GM20431 (cell line): ENCODE data around the gene OSTM1.
"Not testable (repeated sequence)": the region's sequence is repeated elsewhere in the genome, so short reads cannot be mapped to it uniquely, and the experiment has no call there.

Experiments
- in situ Hi-C: fragments of 300-500 bp; cut with MseI, MboI; formaldehyde crosslinking; loops from one replicate; pipeline ENCODE4 v1.15.0; 2020; ENCODE audit warnings: low sequenced_read_pairs; ENCODE audit not compliant: unreplicated experiment

Gene OSTM1

GRCh38 chr6:108030211-108030610 lies 44.3 kb downstream of the OSTM1 start:
- in situ Hi-C loops = no loop called here

GRCh38 chr6:108029226-108029921 lies 45.2 kb downstream of the OSTM1 start:
- in situ Hi-C loops = no loop called here

- in situ Hi-C loops = no loop called here
These were observed 46.9 kb downstream of the OSTM1 start for GRCh38 chr6:108027594-108027993.

- in situ Hi-C loops = no loop called here
These were observed 47.5 kb downstream of the OSTM1 start for GRCh38 chr6:108027056-108027455.

- in situ Hi-C loops = no loop called here
These were observed 50.0 kb downstream of the OSTM1 start for GRCh38 chr6:108024427-108025073.

GRCh38 chr6:108020472-108021116 lies 53.9 kb downstream of the OSTM1 start:
- in situ Hi-C loops = no loop called here

GRCh38 chr6:108016283-108016682 lies 58.3 kb downstream of the OSTM1 start:
- in situ Hi-C loops = not testable (repeated sequence)

GRCh38 chr6:108013787-108014439 lies 60.6 kb downstream of the OSTM1 start:
- in situ Hi-C loops = no loop called here

GRCh38 chr6:108009894-108010293 lies 64.6 kb downstream of the OSTM1 start:
- in situ Hi-C loops = no loop called here

GRCh38 chr6:108009258-108009657 lies 65.3 kb downstream of the OSTM1 start:
- in situ Hi-C loops = not testable (repeated sequence)

- in situ Hi-C loops = no loop called here
These were observed 66.2 kb downstream of the OSTM1 start for GRCh38 chr6:108008363-108008762.

- in situ Hi-C loops = no loop called here
These were observed 68.6 kb downstream of the OSTM1 start for GRCh38 chr6:108005961-108006360.

GRCh38 chr6:108004861-108005260 lies 69.7 kb downstream of the OSTM1 start:
- in situ Hi-C loops = no loop called here

- in situ Hi-C loops = no loop called here
These were observed 71.9 kb downstream of the OSTM1 start for GRCh38 chr6:108002365-108003221.

- in situ Hi-C loops = no loop called here
These were observed 72.8 kb downstream of the OSTM1 start for GRCh38 chr6:108001696-108002231.

- in situ Hi-C loops = not testable (repeated sequence)
These were observed 74.3 kb downstream of the OSTM1 start for GRCh38 chr6:108000259-108000658.

- in situ Hi-C loops = loop anchor here (25.0 kb wide), 1 partner anchor 488 kb away; no protein-coding TSS in a partner anchor
These were observed 75.2 kb downstream of the OSTM1 start for GRCh38 chr6:107999341-107999740.

GRCh38 chr6:107991772-107992550 lies 82.6 kb downstream of the OSTM1 start:
- in situ Hi-C loops = loop anchor here (25.0 kb wide), 1 partner anchor 495 kb away; no protein-coding TSS in a partner anchor
